T-helper 17 cell (primary cell): ENCODE measurements around the gene NPFF. TPM values are rescaled to one million over a fixed set of nuclear protein-coding genes. Genes with fewer than 3 reads are reported as not detected.
A peak's percentile ranks its signal among the peaks of the same experiment; 100 is the strongest.

Experiments
- ATAC-seq: fragments of 150-1000 bp; cut with Tn5 transposase; 2 replicates; pipeline ENCODE4 v1.10.0; 2021; ENCODE audit warnings: mild to moderate bottlenecking, moderate library complexity
- DNase-seq, 3 donors: peaks; one replicate each; pipeline versions ENCODE4 v3.0.0 to v3.0.0-alpha.2; 2020 to 2021
- H3K9me3 ChIP-seq: one replicate; pipeline ENCODE4 v1.7.0; 2013; ENCODE audit warnings: low read length, mild to moderate bottlenecking; ENCODE audit not compliant: control insufficient read depth, poor library complexity, severe bottlenecking
- H3K27ac Mint-ChIP-seq: one replicate; pipeline ENCODE4 v1.8.0; 2022; ENCODE audit warnings: mild to moderate bottlenecking, moderate library complexity, mixed read lengths
- H3K27me3 Mint-ChIP-seq: one replicate; pipeline ENCODE4 v1.8.0; 2022; ENCODE audit warnings: mixed read lengths
- H3K36me3 Mint-ChIP-seq: one replicate; pipeline ENCODE4 v1.8.0; 2022; ENCODE audit warnings: low read depth, mixed read lengths
- H3K4me1 Mint-ChIP-seq: one replicate; pipeline ENCODE4 v1.8.0; 2022; ENCODE audit warnings: mild to moderate bottlenecking, mixed read lengths
- H3K4me3 Mint-ChIP-seq: one replicate; pipeline ENCODE4 v1.8.0; 2022; ENCODE audit warnings: mild to moderate bottlenecking, moderate library complexity, mixed read lengths
- total RNA-seq, 4 donors: library from RNA in 2 of 4; stranded (reverse) in 2 of 4; gene quantifications; one replicate each; pipeline ENCODE4 v1.2.3 and lab custom pipeline; 2022 to 2026

NPFF gene
- total RNA-seq, 2 donors from 2014 or later, result not detected

DNA sequence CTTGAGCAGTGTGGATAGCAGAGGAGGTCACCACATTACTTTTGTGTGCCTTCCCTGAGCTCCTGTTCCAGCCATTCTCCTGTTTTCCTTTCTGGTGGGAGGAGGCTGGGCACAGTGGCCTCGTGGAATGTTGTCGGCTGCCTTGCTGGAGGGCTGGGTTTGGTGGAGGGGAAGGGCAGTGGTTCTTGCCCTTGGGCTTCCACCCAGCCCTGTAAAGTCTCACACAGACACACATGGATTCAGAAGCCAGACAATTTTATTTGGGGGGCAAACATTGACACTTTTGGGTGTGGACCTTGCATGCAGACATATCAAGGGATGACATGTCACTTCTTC is 866 bp downstream of the NPFF start:
- H3K36me3 Mint-ChIP-seq, result peaks cover 5% of the 10 kb centered on the region
- no peak for DNase-seq
- no peak overlapping the region for H3K4me3 Mint-ChIP-seq
- no peak overlapping the region for H3K27ac Mint-ChIP-seq
- H3K27me3 Mint-ChIP-seq, result no peaks in the 10 kb centered on the region
- H3K9me3 ChIP-seq, result no peaks in the 10 kb centered on the region
- no peak for ATAC-seq
- peaks cover 9% of the 10 kb centered on the region for H3K4me1 Mint-ChIP-seq

DNA sequence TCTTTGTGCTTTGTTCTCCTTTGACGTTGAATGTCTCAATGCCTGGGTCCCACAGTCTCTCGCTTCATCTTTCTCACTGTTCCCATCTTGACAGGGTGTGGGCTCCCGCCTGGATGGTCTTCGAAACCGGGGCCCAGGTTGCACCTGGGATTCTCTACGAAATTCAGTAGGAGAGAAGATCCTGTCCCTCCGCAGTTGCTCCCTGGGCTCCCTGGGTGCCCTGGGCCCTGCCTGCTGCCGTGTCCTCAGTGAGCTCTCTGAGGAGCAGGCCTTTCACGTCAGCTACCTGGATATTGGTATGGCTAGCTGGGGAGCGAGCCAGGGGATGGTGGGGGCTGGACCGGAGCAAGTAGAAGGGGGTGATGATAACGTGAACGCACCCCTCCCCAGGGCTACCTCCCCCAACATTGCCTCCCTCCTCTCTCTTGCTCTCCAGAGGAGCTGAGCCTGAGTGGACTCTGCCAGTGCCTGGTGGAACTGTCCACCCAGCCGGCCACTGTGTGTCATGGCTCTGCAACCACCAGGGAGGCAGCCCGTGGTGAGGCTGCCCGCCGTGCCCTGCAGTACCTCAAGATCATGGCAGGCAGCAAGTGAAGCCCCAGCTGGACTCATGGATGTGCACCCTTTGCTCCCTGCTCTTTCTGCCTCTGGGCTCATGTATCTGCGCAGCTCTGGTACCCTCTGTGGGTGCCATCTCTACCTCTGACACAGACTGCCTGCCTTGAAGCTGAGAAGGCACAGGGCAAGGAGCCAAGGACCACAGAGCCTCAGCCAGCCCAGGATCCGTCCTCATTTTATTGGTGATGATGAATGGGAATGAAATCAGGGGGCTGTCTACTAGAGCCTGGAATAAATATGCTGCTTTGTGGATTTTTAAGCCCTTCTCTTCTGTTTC is 1.5 kb downstream of the NPFF start:
- Mint-ChIP-seq H3K27me3 (no peaks in the 10 kb centered on the region), H3K36me3 (peaks cover 5% of the 10 kb centered on the region), H3K4me3 (no peak overlapping the region), H3K4me1 (peaks cover 9% of the 10 kb centered on the region), H3K27ac (peak overlapping the region; percentile 76)
- ATAC-seq, result no peak
- DNase-seq, result no peak
- H3K9me3 ChIP-seq, result no peaks in the 10 kb centered on the region

DNA sequence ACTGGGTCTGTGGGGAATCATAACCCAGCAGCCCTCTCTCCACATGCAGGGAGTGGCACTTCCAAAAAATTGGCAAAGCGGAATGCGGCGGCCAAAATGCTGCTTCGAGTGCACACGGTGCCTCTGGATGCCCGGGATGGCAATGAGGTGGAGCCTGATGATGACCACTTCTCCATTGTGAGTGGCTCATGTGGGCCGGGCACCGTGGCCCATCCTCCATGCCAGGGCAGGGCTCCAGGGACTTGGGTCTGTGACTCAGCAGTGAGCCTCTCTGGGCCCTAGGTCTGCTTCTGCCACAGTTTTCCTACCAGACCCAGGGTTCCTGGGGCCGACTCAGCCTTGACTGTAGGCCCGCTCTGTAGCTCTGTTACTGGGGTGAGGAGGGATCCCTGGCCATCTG is 2.2 kb downstream of the NPFF start:
- H3K9me3 ChIP-seq, result no peaks in the 10 kb centered on the region
- Mint-ChIP-seq H3K4me3 (no peak overlapping the region), H3K4me1 (peaks cover 11% of the 10 kb centered on the region), H3K27me3 (no peaks in the 10 kb centered on the region), H3K27ac (peak overlapping the region; percentile 76), H3K36me3 (peaks cover 5% of the 10 kb centered on the region)
- DNase-seq (no peak), ATAC-seq (no peak)

DNA sequence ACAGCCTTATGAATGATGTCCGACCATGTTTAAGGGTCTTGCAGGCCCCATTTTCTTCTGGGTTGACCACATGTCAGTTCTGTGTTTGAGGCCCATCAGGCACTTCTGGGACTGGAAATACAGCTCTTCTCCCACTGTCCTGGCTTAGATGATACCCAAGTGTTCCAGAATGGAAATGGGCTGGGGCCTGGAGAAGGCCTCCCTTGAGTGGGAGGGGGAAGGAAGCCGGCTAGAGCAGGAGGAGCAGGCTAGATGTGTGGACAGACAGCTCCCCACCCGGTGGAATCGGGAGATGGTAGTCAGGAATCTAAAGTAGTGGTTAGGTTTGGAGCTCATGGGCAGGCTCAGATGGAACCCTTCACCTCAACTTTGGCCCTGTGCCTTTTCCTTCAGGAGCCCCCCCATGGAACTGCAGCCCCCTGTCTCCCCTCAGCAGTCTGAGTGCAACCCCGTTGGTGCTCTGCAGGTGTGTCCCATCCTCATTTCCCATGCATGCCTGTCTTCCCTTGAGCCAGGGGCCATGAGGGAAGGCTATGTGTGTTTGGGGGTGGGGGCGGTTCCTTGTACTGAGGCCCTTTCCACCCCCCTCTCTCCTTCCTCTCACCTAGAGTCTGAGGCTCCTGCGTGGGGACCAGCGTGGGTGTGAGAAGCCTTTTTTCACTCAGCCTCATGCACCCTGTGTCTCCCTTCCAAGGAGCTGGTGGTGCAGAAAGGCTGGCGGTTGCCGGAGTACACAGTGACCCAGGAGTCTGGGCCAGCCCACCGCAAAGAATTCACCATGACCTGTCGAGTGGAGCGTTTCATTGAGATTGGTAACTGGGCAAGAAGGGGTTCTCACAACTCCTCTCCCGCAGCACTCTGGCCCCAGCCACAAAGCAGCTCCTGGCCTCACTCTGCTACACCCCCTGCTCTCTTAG is 3.0 kb downstream of the NPFF start:
- no peaks in the 10 kb centered on the region for H3K9me3 ChIP-seq
- ATAC-seq, result no peak
- DNase-seq, result no peak
- Mint-ChIP-seq H3K27ac (peak overlapping the region; percentile 59), H3K36me3 (peaks cover 5% of the 10 kb centered on the region), H3K27me3 (no peaks in the 10 kb centered on the region), H3K4me1 (peaks cover 15% of the 10 kb centered on the region), H3K4me3 (no peak overlapping the region)

DNA sequence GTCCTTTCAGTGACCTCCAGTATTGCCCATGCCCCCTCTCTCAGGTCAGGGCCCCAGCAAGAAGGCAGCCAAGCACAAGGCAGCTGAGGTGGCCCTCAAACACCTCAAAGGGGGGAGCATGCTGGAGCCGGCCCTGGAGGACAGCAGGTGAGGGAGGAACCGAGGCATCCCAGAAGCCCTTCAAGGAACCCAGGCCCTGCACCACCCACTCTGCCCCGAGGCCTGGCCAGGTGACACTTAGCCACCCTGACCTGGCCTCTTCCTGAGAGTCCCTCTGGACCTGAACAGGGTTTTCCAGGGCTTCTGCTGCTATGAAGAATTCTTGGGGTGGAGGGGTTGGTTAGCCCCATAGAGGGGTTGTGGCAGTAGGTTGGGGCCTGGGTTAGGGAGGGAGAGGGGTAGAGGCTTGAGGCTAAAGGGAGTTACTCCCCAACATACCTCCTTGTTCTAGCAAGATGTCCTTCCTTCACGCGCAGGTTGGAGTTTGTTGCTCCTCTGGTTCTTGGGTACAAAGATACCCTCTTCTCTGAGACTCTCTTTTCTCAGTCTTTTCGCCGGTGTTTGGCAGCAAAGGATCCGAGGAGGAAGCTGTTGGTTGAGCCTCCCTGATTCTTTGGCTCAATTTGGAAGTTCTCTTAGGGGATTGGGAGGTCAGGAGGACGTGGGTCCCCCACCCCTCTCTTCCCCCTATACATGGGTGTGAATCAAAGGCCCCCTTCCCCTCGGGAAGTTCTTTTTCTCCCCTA is 4.1 kb downstream of the NPFF start:
- H3K9me3 ChIP-seq, result no peaks in the 10 kb centered on the region
- peaks cover 20% of the 10 kb centered on the region for H3K4me1 Mint-ChIP-seq
- H3K36me3 Mint-ChIP-seq, result peaks cover 5% of the 10 kb centered on the region
- peak overlapping the region; percentile 59 for H3K27ac Mint-ChIP-seq
- no peaks in the 10 kb centered on the region for H3K27me3 Mint-ChIP-seq
- H3K4me3 Mint-ChIP-seq, result no peak overlapping the region
- no peak for ATAC-seq
- DNase-seq, result no peak

DNA sequence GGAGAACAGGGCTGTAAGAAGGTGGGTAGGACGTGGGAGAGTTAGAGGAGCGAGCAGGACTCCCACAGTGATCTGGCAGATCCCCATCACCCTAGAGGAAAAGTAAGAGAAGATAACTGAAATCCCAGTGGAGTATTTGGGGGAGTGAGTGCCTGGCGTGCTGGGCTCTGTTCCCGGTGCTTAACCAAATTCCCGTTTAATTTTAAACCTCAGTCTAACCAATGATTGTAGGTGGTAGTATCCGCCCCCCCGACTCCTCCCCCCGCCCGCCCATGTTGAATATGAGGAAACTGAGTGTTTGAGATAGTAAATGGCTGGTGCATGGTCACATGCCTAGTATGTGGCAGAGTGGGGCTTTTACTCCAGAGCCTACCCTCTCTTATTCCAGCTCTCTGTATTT is 5.0 kb downstream of the NPFF start:
- DNase-seq, result no peak
- Mint-ChIP-seq H3K27ac (peak overlapping the region; percentile 98), H3K4me1 (peaks cover 25% of the 10 kb centered on the region), H3K36me3 (peaks cover 5% of the 10 kb centered on the region), H3K4me3 (no peak overlapping the region), H3K27me3 (no peaks in the 10 kb centered on the region)
- no peak for ATAC-seq
- no peaks in the 10 kb centered on the region for H3K9me3 ChIP-seq

DNA sequence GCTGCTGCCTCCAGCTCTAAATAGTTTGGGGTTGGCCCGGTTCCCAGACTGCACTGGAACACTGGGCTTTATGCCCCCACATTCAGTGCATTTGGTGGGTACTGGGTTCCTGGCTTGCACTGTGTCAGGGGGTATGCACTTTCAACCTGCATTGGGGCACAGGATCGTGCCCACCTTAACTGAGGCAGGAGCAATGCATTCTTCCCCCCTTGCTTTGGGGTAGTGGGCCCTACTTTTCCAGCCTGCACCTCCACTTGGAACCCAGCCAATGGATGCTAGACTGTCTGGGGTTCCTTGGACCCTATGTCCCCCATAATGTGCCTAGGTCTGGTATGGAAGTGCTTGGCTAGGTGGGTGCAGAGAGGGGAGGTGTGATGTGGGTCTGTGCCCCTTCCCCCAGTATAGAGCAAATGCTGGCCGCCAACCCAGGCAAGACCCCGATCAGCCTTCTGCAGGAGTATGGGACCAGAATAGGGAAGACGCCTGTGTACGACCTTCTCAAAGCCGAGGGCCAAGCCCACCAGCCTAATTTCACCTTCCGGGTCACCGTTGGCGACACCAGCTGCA is 5.6 kb downstream of the NPFF start:
- peak overlapping the region; percentile 97 for H3K4me3 Mint-ChIP-seq
- H3K36me3 Mint-ChIP-seq, result peaks cover 5% of the 10 kb centered on the region
- ATAC-seq (no peak), DNase-seq (no peak)
- H3K27me3 Mint-ChIP-seq, result no peaks in the 10 kb centered on the region
- H3K9me3 ChIP-seq, result no peaks in the 10 kb centered on the region
- peak overlapping the region; percentile 98 for H3K27ac Mint-ChIP-seq
- peaks cover 26% of the 10 kb centered on the region for H3K4me1 Mint-ChIP-seq

DNA sequence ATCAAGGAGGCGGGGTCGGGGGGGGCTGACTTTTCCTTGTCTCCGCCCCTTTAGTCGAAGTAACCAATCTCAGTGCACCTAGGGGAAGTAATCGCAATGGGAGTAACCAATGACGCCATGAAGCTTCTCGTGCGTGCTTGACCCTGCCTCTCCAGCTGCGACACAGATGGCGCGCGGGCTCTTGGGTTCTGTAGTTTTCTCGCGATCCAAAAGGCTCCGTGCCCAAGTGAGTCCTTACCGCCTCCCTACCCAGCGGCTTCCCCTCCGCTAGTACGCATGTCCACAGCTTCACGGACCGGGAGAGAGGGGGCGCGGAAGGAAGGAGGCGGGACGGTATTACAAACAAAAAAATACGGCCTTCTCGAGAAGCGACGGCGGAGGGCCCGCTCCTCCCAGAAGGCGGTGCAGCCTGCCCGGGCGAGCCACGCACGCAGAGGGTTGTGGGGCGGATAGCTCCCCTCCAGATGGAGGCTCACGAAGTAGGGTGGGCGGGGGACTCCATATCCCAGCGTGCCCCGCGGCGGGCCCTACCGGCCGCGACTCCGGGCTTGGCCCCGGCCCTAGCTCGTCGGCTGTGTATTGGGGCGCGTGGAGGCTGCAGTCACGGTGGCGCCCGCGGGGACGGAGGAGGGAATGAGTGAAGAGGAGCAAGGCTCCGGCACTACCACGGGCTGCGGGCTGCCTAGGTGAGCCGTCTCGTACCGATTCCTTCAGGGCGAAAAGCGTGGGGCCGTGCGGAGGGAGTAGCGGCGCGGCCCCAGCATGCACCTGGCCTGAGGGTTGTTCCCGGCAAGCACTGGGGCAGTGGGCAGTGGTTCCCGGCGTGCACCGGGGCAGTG is 6.3 kb downstream of the NPFF start, which contains the start of gene TARBP2:
TSS of gene TARBP2 (plus strand) at position 508 of the 839 bp plus-strand sequence. CDS start at position 634, 126 bp downstream.
- Mint-ChIP-seq H3K4me1 (peaks cover 26% of the 10 kb centered on the region), H3K36me3 (peaks cover 6% of the 10 kb centered on the region), H3K27me3 (no peaks in the 10 kb centered on the region), H3K4me3 (peak within 1 kb of the TSS; percentile 97), H3K27ac (peak within 1 kb of the TSS; percentile 98)
- no peaks in the 10 kb centered on the region for H3K9me3 ChIP-seq
- ATAC-seq, result peak; percentile 83
- peak; percentile 89 to 97 (median 93) for DNase-seq

DNA sequence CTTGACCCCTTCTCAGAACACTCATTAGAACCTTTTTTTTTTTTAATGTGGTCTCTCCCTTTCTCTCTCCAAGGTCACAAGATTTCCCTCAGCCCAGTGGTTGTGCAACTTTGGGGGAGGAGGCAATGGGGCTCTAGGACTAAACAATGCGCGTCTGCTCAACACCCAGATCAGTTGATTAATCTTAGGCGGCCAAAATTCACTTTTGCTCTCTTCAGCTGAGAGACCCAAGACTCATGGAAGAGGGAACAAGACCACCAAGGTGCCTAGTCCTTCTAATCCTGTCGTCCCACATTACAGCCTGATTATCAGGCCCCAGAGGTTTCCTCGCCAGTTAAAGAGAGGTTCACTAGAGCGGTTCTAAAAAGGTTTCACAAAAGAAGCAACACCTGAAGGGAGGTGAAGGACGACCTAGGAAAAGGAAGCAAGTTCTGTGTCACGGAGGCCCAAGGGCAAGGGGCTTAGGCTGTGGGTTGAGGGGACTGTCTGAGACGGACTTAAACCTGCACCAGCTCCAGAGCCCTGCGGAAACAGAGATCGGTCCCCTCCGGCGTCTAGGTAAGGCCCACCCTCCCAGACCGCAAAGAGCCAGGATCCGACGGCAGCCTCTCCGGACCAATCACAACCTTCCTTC is 7.0 kb downstream of the NPFF start:
- Mint-ChIP-seq H3K4me1 (peaks cover 28% of the 10 kb centered on the region), H3K27ac (peak overlapping the region; percentile 98), H3K27me3 (no peaks in the 10 kb centered on the region), H3K4me3 (peak overlapping the region; percentile 97), H3K36me3 (peaks cover 2% of the 10 kb centered on the region)
- no peaks in the 10 kb centered on the region for H3K9me3 ChIP-seq
- ATAC-seq, result no peak
- no peak for DNase-seq

DNA sequence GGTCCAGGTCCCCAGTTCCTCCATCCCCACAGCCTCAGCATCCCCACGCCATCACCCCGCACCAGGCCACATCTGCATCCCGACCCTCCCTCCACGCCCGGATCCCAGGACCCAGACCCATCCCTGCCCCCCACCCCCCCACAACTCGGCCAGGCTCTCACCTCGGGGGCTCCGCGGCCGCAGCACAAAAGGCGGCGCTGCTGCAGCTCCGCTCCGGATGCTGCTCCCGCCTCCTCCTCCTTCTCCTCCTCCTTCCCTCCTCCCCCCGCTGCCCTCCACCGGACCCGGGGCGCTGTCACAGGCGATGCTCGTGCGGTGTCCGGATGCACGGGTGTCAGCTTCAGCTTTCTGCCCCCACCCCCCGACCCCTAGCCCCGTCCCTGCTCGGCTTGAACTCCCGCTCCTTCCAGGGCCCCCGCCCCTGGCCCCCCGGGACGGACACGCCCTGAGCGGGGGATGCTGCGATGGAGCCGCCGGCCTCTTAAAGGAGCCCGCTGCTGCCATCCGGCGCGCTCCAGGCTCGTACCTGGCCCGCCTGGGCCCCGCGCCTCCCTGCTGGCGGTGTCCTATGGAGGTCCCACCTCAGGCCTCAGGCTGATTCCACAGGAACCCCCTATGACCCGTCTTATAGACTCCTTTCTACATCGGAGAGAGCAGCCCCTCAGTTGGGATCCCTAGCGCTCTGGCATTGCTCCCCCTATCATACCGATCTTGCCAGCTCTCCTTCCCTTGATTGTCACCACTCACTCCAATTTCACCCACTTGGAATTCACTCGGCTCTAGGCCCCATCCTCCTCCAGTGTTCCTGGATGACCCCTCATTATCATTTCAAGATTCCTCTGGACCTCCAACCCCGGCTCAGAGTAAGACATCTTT is 7.8 kb downstream of the NPFF start, which contains the start of gene MAP3K12:
TSS of gene MAP3K12 (minus strand) at position 193 of the 876 bp plus-strand sequence. CDS start 12,067 bp downstream, outside the sequence.
- peaks cover 28% of the 10 kb centered on the region for H3K4me1 Mint-ChIP-seq
- H3K9me3 ChIP-seq, result no peaks in the 10 kb centered on the region
- peak within 1 kb of the TSS; percentile 97 for H3K4me3 Mint-ChIP-seq
- ATAC-seq (no peak), DNase-seq (peak; percentile 38 to 53 (median 49))
- H3K36me3 Mint-ChIP-seq, result peaks cover 2% of the 10 kb centered on the region
- no peaks in the 10 kb centered on the region for H3K27me3 Mint-ChIP-seq
- peak within 1 kb of the TSS; percentile 98 for H3K27ac Mint-ChIP-seq

DNA sequence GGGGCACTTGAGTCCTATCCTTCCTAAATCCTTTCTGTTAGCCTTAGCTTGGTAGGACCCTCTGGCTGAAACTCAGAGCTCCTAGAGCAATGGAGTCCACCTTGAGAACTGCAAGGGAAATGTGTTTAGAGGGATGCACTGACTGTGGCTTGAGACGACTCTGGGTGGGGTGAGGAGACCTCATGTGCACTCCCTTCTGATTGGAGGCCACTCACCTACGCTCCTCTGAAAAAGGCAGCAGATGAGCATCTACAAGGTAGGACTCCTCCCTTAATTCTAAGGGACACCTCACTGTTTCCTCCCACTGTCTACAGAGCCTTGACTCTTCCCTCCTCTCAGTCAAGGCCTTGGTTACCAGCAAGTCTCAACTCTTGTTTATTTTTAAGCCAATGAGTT is 9.1 kb downstream of the NPFF start:
- H3K9me3 ChIP-seq, result no peaks in the 10 kb centered on the region
- no peaks in the 10 kb centered on the region for H3K27me3 Mint-ChIP-seq
- peaks cover 2% of the 10 kb centered on the region for H3K36me3 Mint-ChIP-seq
- ATAC-seq, result no peak
- DNase-seq, result no peak
- peak overlapping the region; percentile 97 for H3K4me3 Mint-ChIP-seq
- peaks cover 38% of the 10 kb centered on the region for H3K4me1 Mint-ChIP-seq
- H3K27ac Mint-ChIP-seq, result peak overlapping the region; percentile 98
